H1 (cell line): Measurements from ENCODE around the gene PQBP1. TPM values are rescaled to one million over a fixed set of nuclear protein-coding genes. Genes with fewer than 3 reads are reported as not detected.

Experiments used
- CTBP2 ChIP-seq: IDR thresholded peaks from 2 replicates; pipeline ENCODE4 v1.7.0; 2011; ENCODE audit warnings: borderline replicate concordance, mild to moderate bottlenecking, moderate library complexity, mixed read lengths, low read length; ENCODE audit not compliant: insufficient read depth, insufficient read length
- YY1 ChIP-seq: IDR thresholded peaks from 2 replicates; pipeline ENCODE4 v1.6.1; 2011; ENCODE audit warnings: low read depth, mild to moderate bottlenecking, low read length
- ZNF274 ChIP-seq: IDR thresholded peaks from 2 replicates; pipeline ENCODE4 v1.7.0; 2012; ENCODE audit warnings: low read length, borderline replicate concordance; ENCODE audit errors: extremely low read depth
- polyA plus RNA-seq, 7 experiments: library from polyadenylated mRNA; depleted of rRNA in 3 of 7; stranded (reverse) in 5 of 7; unstranded in 2 of 7; fragments of >200 nt in 5 of 7; fragments of 200-250 nt in 2 of 7; gene quantifications; 1 replicate in 5 of 7; 2 replicates in 1 of 7; 4 replicates in 1 of 7; pipeline versions ENCODE4 v1.2.1 to v1.2.3, GENCODE V29; 2011 to 2013; ENCODE audit warnings: missing spikeins in 2 of 7, mixed read lengths in 2 of 7
- total RNA-seq: library from RNA; stranded (reverse); fragmentation: NEBNext Ultra II Directional; extraction: Animal tissue kit (Norgen Biotek cat#: 25700); gene quantifications from 2 replicates; pipeline ENCODE4 v1.2.1, GENCODE V29; 2021

Gene PQBP1
- total and polyA plus RNA-seq, 2 of the 8 experiments (the other 6 are each of a cell fraction or from before 2014, with no cell fraction given) = 91.7 to 95.9 TPM

DNA sequence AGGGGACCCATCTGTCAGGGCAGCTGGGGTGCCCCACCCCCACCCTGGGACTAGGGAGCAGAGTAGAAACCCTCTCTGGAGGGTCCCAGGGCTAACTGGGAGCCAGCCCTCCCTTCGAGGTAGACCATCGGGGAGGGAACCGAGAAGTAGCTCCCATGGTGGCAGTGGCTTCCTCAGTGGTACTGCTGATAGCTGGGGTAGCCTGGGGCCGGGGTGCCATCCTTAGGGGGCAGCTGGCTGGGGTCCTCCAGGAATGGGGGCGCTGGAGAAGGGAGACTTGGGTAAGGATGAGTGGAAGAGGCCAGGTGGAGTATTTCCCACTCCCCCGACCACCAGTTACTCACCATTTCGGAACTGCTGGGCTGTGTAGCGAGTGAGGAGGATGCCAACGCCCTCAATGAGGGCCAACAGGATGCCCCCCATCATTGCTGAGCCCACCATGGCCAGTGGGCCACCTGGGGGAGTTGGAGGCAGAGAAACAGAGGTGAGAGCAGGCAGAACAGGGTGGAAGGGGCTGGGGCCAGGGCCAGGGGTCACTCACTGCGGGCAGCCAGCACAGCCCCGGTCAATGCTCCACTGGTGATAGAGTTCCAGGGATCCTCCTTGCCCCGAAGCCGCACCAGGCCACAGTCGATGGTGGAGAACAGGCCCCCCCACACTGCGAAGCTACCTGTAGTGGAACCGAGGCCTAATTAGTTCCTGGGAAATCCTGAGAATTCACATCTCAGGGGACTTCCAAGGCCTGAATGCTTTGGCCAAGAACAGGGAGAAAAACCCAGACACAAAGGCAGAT, 4.0 kb upstream of the PQBP1 start (continued):
- TF ChIP-seq CTBP2 (no peak), ZNF274 (no peak), YY1 (no peak)
